Right ventricle myocardium inferior (tissue), 1 donor: ENCODE data around the gene EPB41L4A. TPM values are rescaled to one million over a fixed set of nuclear protein-coding genes. Genes with fewer than 3 reads are reported as not detected.
"Not testable (repeated sequence)": the region's sequence is repeated elsewhere in the genome, so short reads cannot be mapped to it uniquely, and the experiment has no call there.

Experiments used
- ATAC-seq: fragments of 200-7000 bp; cut with Tn5 transposase; one replicate; pipeline ENCODE4 v1.9.1; 2020; ENCODE audit warnings: mild to moderate bottlenecking, moderate library complexity
- DNase-seq: peaks from one replicate; pipeline ENCODE4 v3.0.0; 2021; ENCODE audit errors: missing footprints
- intact Hi-C: fragments of 100-400 bp; cut with DNase I; formaldehyde crosslinking; loops from one replicate; pipeline ENCODE4 v1.11.0; 2022
- total RNA-seq: library from RNA; stranded (reverse); fragmentation: NEBNext Ultra II Directional; extraction: Animal tissue kit (Norgen Biotek cat#: 25700); gene quantifications from one replicate; pipeline ENCODE4 v1.2.1, GENCODE V29; 2021
- donor health status: DM: no; HTN: yes; CAD: no; lungs with severe emphysema.

EPB41L4A gene
- total RNA-seq, 1 donor from 2014 or later = 21.5 TPM

- no peak for ATAC-seq
- intact Hi-C loops = no loop called here
These were observed 7.2 kb downstream of the EPB41L4A start for GRCh38 chr5:112411903-112412302.

GRCh38 chr5:112407666-112408065, 11.4 kb downstream of the EPB41L4A start:
- no peak for ATAC-seq
- intact Hi-C loops = no loop called here
- DNase-seq = no peak

More at GRCh38 chr5:112411903-112412302, 7.2 kb downstream of the EPB41L4A start:
- DNase-seq = no peak

- no peak for ATAC-seq
- DNase-seq = no peak
- intact Hi-C loops = no loop called here
These were observed 11.8 kb downstream of the EPB41L4A start for GRCh38 chr5:112407240-112407639.

GRCh38 chr5:112403069-112403468, 16.0 kb downstream of the EPB41L4A start:
- DNase-seq = no peak
- intact Hi-C loops = no loop called here
- no peak for ATAC-seq

GRCh38 chr5:112401924-112402323, 17.2 kb downstream of the EPB41L4A start:
- intact Hi-C loops = no loop called here
- no peak for ATAC-seq
- no peak for DNase-seq

- no peak for ATAC-seq
- no peak for DNase-seq
- intact Hi-C loops = no loop called here
These were observed 21.4 kb downstream of the EPB41L4A start for GRCh38 chr5:112397690-112398089.

- DNase-seq = no peak
- intact Hi-C loops = no loop called here
- no peak for ATAC-seq
These were observed 22.6 kb downstream of the EPB41L4A start for GRCh38 chr5:112396430-112396829.

GRCh38 chr5:112395299-112395698, 23.8 kb downstream of the EPB41L4A start:
- ATAC-seq, DNase-seq, intact Hi-C loops: not testable (repeated sequence)

- no peak for ATAC-seq
- no peak for DNase-seq
- intact Hi-C loops = no loop called here
These were observed 28.8 kb downstream of the EPB41L4A start for GRCh38 chr5:112390327-112390726.

- intact Hi-C loops = loop anchor here (5.0 kb wide), 1 partner anchor 36 kb away; no protein-coding TSS in a partner anchor
- DNase-seq (no peak), ATAC-seq (no peak)
These were observed 30.3 kb downstream of the EPB41L4A start for GRCh38 chr5:112388739-112389138.

GRCh38 chr5:112388074-112388473, 31.0 kb downstream of the EPB41L4A start:
- ATAC-seq (no peak), DNase-seq (no peak)
- intact Hi-C loops = loop anchor here (5.0 kb wide), 1 partner anchor 36 kb away; no protein-coding TSS in a partner anchor

GRCh38 chr5:112386766-112387165, 32.3 kb downstream of the EPB41L4A start:
- intact Hi-C loops = loop anchor here (5.0 kb wide), 1 partner anchor 34 kb away; no protein-coding TSS in a partner anchor
- ATAC-seq (no peak), DNase-seq (no peak)

GRCh38 chr5:112385969-112386368, 33.1 kb downstream of the EPB41L4A start:
- intact Hi-C loops = loop anchor here (5.0 kb wide), 1 partner anchor 34 kb away; no protein-coding TSS in a partner anchor
- DNase-seq (no peak), ATAC-seq (no peak)

GRCh38 chr5:112385566-112385965, 33.5 kb downstream of the EPB41L4A start:
- intact Hi-C loops = loop anchor here (5.0 kb wide), 1 partner anchor 33 kb away; no protein-coding TSS in a partner anchor
- DNase-seq (no peak), ATAC-seq (no peak)

GRCh38 chr5:112384523-112384922, 34.6 kb downstream of the EPB41L4A start:
- intact Hi-C loops = no loop called here
- ATAC-seq (no peak), DNase-seq (no peak)

- intact Hi-C loops = no loop called here
- no peak for ATAC-seq
- DNase-seq = no peak
These were observed 36.2 kb downstream of the EPB41L4A start for GRCh38 chr5:112382886-112383285.

- ATAC-seq (peak; percentile 63), DNase-seq (no peak)
- intact Hi-C loops = no loop called here
These were observed 37.6 kb downstream of the EPB41L4A start for GRCh38 chr5:112381521-112381920.

GRCh38 chr5:112379542-112380325, 39.3 kb downstream of the EPB41L4A start:
- intact Hi-C loops = no loop called here
- DNase-seq (no peak), ATAC-seq (peak; percentile 48)

- ATAC-seq = no peak
- intact Hi-C loops = loop anchor here (5.0 kb wide), 1 partner anchor 48 kb away; no protein-coding TSS in a partner anchor
These were observed 44.3 kb downstream of the EPB41L4A start for GRCh38 chr5:112374818-112375217.

GRCh38 chr5:112374356-112374755, 44.7 kb downstream of the EPB41L4A start:
- ATAC-seq (no peak), DNase-seq (no peak)
- intact Hi-C loops = loop anchor here (5.0 kb wide), 1 partner anchor 47 kb away; no protein-coding TSS in a partner anchor

More at GRCh38 chr5:112374818-112375217, 44.3 kb downstream of the EPB41L4A start:
- DNase-seq = no peak
